GM12892 (cell line): ENCODE results near the gene FAAH2.
"Not testable (repeated sequence)": the region's sequence is repeated elsewhere in the genome, so short reads cannot be mapped to it uniquely, and the experiment has no call there.

Experiments
- POLR2A ChIP-seq: IDR thresholded peaks from 2 replicates; pipeline ENCODE4 v1.6.1; 2011; ENCODE audit warnings: low read depth, low read length, control low read depth
- POLR2AphosphoS5 ChIP-seq: IDR thresholded peaks from 2 replicates; pipeline ENCODE4 v1.6.1; 2011; ENCODE audit warnings: low read depth, low read length, control low read depth

- TF ChIP-seq POLR2A, POLR2AphosphoS5: not testable (repeated sequence)
Measured at GRCh38 chrX:57403191-57403590, 116.7 kb downstream of the FAAH2 start.
